Measurements from ENCODE around the gene CEP104.

DNA sequence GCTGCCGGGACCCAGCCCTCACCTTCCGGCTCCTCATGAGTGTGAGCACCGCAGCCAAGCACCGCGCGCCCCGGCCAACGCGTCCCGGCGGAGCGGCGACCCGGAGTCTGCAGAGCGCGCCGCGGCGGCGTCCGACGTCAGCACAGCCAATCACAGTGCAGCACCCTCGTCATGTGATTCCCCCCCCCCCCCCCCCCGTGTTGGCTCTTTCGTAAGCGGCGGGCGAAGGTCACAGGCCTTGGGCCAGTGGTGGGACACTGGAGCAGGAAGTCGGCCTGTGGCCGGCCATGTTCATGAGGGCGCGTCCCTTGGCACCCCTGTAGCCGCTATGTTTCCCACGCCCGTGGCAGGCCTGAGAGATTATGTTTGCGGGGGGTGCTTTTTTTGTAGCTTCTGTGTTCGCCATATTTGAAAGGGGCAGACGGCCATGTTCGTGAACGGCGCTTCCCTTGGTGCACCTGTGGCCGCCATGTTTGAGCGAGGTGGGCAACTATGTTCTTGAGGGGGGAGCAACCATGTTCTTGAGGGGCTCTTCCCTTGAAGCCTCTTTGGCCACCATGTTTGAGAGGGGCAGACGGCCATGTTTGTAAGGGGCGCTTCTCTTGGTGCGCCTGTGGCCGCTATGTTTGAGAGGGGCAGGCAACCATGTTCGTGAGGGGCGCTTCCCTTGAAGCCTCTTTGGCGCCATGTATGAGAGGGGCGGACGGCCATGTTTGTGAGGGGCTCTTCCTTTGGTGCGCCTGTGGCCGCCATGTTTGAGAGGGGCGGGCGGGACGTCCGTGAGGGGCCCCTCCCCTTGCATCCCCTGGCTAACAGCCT, 43.3 kb upstream of the CEP104 start, which contains the start of gene C1orf174:
- no peak for TF ChIP-seq EZH2 (IDR thresholded peaks at IDR 0.05; ENCODE audit: low read depth)
- TF ChIP-seq, protein P1, sequence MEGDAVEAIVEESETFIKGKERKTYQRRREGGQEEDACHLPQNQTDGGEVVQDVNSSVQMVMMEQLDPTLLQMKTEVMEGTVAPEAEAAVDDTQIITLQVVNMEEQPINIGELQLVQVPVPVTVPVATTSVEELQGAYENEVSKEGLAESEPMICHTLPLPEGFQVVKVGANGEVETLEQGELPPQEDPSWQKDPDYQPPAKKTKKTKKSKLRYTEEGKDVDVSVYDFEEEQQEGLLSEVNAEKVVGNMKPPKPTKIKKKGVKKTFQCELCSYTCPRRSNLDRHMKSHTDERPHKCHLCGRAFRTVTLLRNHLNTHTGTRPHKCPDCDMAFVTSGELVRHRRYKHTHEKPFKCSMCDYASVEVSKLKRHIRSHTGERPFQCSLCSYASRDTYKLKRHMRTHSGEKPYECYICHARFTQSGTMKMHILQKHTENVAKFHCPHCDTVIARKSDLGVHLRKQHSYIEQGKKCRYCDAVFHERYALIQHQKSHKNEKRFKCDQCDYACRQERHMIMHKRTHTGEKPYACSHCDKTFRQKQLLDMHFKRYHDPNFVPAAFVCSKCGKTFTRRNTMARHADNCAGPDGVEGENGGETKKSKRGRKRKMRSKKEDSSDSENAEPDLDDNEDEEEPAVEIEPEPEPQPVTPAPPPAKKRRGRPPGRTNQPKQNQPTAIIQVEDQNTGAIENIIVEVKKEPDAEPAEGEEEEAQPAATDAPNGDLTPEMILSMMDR (conservative IDR thresholded peaks at IDR 0.05), result no peak

Data from PC-9 (cell line).